Activated CD4-positive, alpha-beta T cell treated with anti-CD3 and anti-CD28 coated beads, Interleukin-2, amount 10 ng/mL, durations not matched to agents 24 days and 14 days (primary cell): Measurements from ENCODE around the gene PRKX. TPM values are rescaled to one million over a fixed set of nuclear protein-coding genes. Genes with fewer than 3 reads are reported as not detected.
"Not testable (repeated sequence)": the region's sequence is repeated elsewhere in the genome, so short reads cannot be mapped to it uniquely, and the experiment has no call there.

Experiments used
- DNase-seq: peaks from one replicate; pipeline ENCODE4 v3.0.0; 2022
- H3K27ac Mint-ChIP-seq: one replicate; pipeline ENCODE4 v1.8.0; 2022; ENCODE audit warnings: mild to moderate bottlenecking, mixed read lengths
- H3K27me3 Mint-ChIP-seq: one replicate; pipeline ENCODE4 v1.8.0; 2022; ENCODE audit warnings: mixed read lengths
- H3K36me3 Mint-ChIP-seq: one replicate; pipeline ENCODE4 v1.8.0; 2022; ENCODE audit warnings: low read depth, mild to moderate bottlenecking, mixed read lengths
- H3K4me1 Mint-ChIP-seq: one replicate; pipeline ENCODE4 v1.8.0; 2021; ENCODE audit warnings: mixed read lengths
- H3K4me3 Mint-ChIP-seq: one replicate; pipeline ENCODE4 v1.8.0; 2022; ENCODE audit warnings: mild to moderate bottlenecking, moderate library complexity, mixed read lengths
- H3K9me3 Mint-ChIP-seq: one replicate; pipeline ENCODE4 v1.8.0; 2021; ENCODE audit warnings: mixed read lengths
- intact Hi-C: fragments of 100-400 bp; cut with micrococcal nuclease; formaldehyde crosslinking; loops from one replicate; pipeline ENCODE4 v1.15.1; 2023
- total RNA-seq: library from RNA; stranded (reverse); gene quantifications from 2 replicates; pipeline ENCODE4 v1.2.3, GENCODE V29; 2022

The PRKX gene
- total RNA-seq, 1 donor from 2014 or later, result 61.3 TPM

- intact Hi-C loops, H3K27ac Mint-ChIP-seq, H3K27me3 Mint-ChIP-seq, H3K4me3 Mint-ChIP-seq, DNase-seq, H3K9me3 Mint-ChIP-seq: not testable (repeated sequence)
- Mint-ChIP-seq H3K4me1 (peaks cover 14% of the 10 kb centered on the region), H3K36me3 (peaks cover 27% of the 10 kb centered on the region)
Observed at GRCh38 chrX:3663576-3664250, 49.7 kb downstream of the PRKX start.

GRCh38 chrX:3659761-3660160 is 53.7 kb downstream of the PRKX start:
- intact Hi-C loops, result loop anchor here (10.0 kb wide), 1 partner anchor 125 kb away; no protein-coding TSS in a partner anchor
- Mint-ChIP-seq H3K4me1 (peaks cover 9% of the 10 kb centered on the region), H3K4me3 (no peak overlapping the region), H3K27me3 (no peaks in the 10 kb centered on the region), H3K9me3 (no peaks in the 10 kb centered on the region), H3K27ac (no peak overlapping the region), H3K36me3 (peaks cover 20% of the 10 kb centered on the region)
- no peak for DNase-seq

DNA sequence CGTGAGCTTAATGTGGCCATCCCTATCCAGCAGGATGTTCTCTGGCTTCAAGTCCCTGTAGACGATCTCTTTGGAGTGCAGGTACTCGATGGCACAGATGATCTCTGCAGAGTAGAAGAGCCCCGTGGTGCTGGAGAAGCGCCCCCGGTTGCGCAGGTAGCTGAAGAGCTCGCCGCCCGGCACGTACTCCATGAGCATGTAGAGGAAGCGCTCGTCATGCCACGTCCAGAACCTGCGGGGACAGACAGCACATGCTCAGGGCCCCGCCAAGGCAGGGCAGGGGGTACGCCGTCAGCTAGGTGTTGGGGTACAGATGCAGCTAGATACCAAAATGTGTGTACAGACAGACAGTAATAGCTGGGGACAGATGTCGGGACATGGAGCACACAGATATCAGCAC is 58.3 kb downstream of the PRKX start:
- no peak overlapping the region for H3K27ac Mint-ChIP-seq
- H3K4me1 Mint-ChIP-seq, result peaks cover 6% of the 10 kb centered on the region
- no peak for DNase-seq
- H3K9me3 Mint-ChIP-seq, result no peaks in the 10 kb centered on the region
- no peak overlapping the region for H3K4me3 Mint-ChIP-seq
- peaks cover 19% of the 10 kb centered on the region for H3K36me3 Mint-ChIP-seq
- no peaks in the 10 kb centered on the region for H3K27me3 Mint-ChIP-seq
- intact Hi-C loops, result loop anchor here (10.0 kb wide), 1 partner anchor 130 kb away; no protein-coding TSS in a partner anchor

GRCh38 chrX:3653111-3653510 is 60.3 kb downstream of the PRKX start:
- Mint-ChIP-seq H3K27ac (no peak overlapping the region), H3K4me1 (peaks cover 9% of the 10 kb centered on the region), H3K9me3 (no peaks in the 10 kb centered on the region), H3K27me3 (no peaks in the 10 kb centered on the region), H3K36me3 (peaks cover 14% of the 10 kb centered on the region), H3K4me3 (no peak overlapping the region)
- no peak for DNase-seq
- intact Hi-C loops, result loop anchor here (5.0 to 10.0 kb wide), 2 partner anchors 59 to 132 kb away; partner anchors contain the start of gene PRKX

DNA sequence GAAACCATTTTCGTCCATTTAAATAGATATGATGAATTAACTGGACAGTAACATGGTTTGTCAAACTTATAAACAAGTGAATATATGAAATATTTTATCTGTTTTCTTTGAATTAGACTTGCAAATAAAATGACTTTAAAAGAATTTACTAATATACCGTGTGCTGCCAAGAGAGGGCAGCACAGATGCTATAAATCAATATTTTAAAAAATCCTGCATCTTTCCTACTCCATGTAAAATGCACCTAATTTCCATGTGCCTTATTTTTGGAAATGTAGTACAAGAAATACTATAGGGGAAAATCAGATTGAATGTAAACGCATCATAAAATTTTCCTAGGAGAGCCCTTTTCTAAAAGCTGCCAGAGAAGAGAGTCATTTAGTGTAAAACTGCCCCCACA is 62.2 kb downstream of the PRKX start:
- Mint-ChIP-seq H3K27ac (no peak overlapping the region), H3K4me1 (peaks cover 9% of the 10 kb centered on the region), H3K27me3 (no peaks in the 10 kb centered on the region), H3K4me3 (no peak overlapping the region), H3K36me3 (peaks cover 23% of the 10 kb centered on the region), H3K9me3 (no peaks in the 10 kb centered on the region)
- peak; percentile 55 for DNase-seq
- intact Hi-C loops, result loop anchor here (1.0 to 10.0 kb wide), 3 partner anchors 61 to 161 kb away; partner anchors contain the start of gene PRKX

DNA sequence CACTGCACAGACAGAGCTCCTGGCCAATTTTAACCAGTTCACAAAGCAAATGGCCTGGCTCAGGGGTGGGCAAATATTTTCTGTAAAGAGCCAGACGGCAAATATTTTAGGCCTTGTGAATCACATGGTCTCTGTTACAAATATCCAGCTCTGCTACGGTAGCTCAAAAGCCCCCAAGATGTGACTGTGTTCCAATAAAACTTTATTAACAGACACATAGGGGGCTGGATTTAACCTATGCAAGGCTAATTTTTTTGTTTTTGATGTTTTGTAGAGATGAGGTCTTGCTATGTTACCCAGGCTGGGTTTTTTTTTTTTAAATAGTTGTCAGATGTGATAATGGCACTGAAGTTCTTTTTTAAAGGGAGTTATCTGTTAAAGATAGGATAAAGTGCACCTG is 65.4 kb downstream of the PRKX start:
- Mint-ChIP-seq H3K4me3 (no peak overlapping the region), H3K27ac (no peak overlapping the region), H3K9me3 (no peaks in the 10 kb centered on the region), H3K27me3 (no peaks in the 10 kb centered on the region), H3K4me1 (peaks cover 9% of the 10 kb centered on the region), H3K36me3 (peaks cover 35% of the 10 kb centered on the region)
- no peak for DNase-seq
- intact Hi-C loops, result no loop called here

DNA sequence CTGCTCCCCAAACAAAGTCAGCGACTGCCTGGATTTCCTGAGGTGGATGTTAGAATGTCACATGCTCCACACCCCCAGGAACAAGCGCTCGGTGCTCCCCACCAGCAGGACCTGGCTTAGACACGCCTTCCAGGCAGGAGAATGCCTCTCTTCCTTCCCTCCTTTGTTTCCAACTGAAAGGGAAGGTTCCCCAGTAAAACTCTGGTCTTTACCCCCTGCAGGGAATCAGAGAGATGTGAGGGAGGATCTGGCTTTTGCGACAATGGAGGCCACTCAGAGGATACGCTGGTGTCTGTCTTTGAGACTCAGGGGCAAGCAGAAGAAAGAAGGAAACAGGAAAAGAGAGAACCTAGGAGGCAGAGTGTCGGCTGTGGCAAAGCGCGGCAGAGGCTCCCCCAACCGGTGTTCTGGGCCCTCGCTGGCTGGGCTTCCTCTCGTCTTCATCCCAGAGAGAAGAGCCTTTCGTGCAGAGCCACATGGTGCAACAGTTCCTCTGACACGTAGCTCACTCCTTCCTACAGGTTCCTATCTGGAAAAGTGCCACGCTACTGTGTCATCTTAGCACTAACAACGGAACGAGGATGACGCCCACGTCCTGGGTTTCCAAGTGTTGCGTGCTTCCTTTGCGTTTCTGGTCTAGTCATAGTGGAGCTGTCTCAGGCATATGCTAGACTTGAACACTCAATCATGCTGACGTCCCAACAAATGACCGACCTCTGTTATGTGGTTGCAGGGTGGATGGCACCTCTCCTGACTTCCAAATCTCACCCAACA is 73.4 kb downstream of the PRKX start:
- intact Hi-C loops, H3K27me3 Mint-ChIP-seq, H3K27ac Mint-ChIP-seq, DNase-seq, H3K9me3 Mint-ChIP-seq, H3K4me1 Mint-ChIP-seq, H3K4me3 Mint-ChIP-seq: not testable (repeated sequence)
- H3K36me3 Mint-ChIP-seq, result peaks cover 27% of the 10 kb centered on the region

DNA sequence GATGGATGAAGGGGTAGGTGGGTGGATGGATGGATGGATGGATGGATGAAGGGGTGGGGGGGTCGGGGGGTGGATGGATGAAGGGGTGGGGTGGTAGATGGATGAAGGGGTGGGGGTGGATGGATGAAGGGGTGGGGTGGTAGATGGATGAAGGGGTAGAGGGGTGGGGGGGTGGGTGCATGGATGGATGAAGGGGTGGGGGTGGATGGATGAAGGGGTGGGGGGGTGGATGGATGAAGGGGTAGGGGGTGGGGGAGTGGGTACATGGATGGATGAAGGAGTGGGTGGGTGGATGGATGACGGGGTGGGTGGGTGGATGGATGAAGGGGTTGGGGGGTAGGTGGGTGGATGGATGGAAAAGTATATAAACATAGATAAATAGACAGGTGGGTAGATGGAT is 74.2 kb downstream of the PRKX start:
- intact Hi-C loops, result no loop called here
- peaks cover 27% of the 10 kb centered on the region for H3K36me3 Mint-ChIP-seq

DNA sequence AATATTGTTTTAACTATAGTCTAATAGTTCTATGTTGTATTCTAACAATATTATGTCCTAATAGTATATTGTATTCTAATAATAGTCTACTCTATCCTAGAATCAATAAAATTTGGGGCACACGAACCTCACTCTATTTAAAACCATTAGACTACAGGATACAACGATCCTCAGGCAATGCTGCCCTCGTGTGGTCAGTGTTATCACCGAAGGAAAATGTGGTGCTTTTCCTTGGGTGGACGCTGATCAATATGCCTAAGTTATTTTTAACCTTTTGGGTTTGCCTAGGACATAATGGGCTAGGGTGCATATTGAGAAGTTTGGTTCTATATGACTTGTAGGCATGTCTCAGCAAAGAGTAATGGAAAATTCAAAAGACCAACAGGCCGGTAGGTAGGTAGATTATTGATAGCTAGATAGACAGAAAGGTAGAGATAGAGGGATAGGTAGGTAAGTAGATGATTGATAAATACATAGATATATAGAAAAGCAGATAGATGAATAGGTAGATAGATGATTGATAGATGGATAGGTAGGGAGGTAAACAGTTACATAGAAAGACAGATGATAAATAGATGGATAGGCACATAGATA is 75.1 kb downstream of the PRKX start:
- H3K4me1 Mint-ChIP-seq, result peaks cover 3% of the 10 kb centered on the region
- H3K4me3 Mint-ChIP-seq, result no peak overlapping the region
- intact Hi-C loops, result no loop called here
- peak; percentile 67 for DNase-seq
- peaks cover 23% of the 10 kb centered on the region for H3K36me3 Mint-ChIP-seq
- H3K27me3 Mint-ChIP-seq, result no peaks in the 10 kb centered on the region
- no peak overlapping the region for H3K27ac Mint-ChIP-seq
- H3K9me3 Mint-ChIP-seq, result no peaks in the 10 kb centered on the region

More for the DNA sequence above, 74.2 kb downstream of the PRKX start:
- Mint-ChIP-seq H3K4me1 (peaks cover 3% of the 10 kb centered on the region), H3K9me3 (no peaks in the 10 kb centered on the region), H3K27ac (no peak overlapping the region), H3K4me3 (no peak overlapping the region), H3K27me3 (no peaks in the 10 kb centered on the region)
- DNase-seq, result no peak

DNA sequence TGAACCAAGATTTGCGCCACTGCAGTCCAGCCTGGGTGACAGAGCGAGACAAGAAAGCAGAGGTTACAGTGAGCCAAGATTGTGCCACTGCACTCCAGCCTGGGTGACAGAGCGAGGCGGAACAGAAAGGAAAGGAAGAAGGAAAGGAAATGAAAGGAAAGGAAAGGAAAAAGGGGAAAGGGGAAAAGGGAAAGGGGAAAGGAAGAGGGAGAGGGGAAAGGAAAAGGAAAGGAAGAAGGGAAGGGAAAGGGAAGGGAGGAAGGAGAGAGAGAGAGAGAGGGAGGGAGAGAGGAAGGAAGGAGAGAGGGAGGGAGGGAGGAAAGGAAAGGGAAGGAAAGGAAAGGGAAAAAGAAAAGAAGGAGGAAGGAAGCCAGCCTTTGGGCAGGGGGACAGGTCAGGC is 76.6 kb downstream of the PRKX start:
- DNase-seq, result no peak
- peaks cover 29% of the 10 kb centered on the region for H3K36me3 Mint-ChIP-seq
- H3K4me1 Mint-ChIP-seq, result peaks cover 3% of the 10 kb centered on the region
- no peak overlapping the region for H3K4me3 Mint-ChIP-seq
- H3K9me3 Mint-ChIP-seq, result no peaks in the 10 kb centered on the region
- intact Hi-C loops, result no loop called here
- no peaks in the 10 kb centered on the region for H3K27me3 Mint-ChIP-seq
- H3K27ac Mint-ChIP-seq, result no peak overlapping the region

DNA sequence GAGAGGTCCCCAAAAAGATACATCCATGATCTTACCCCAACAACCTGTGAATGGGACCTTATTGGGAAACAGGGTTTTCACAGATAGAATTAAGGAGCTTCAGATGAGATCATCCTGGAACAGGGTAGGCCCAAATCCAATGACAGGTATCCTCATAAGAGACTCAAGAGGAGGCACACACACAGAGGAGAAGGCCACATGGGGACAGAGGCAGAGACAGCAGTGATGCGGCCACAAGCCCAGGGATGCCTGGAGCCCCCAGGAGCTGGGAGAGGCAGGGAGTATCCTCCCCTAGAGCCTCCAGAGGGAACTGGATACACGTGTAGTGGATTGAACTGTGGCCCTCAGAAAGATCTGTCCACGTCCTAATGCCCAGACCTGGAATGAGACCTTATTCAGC is 82.3 kb downstream of the PRKX start:
- Mint-ChIP-seq H3K36me3 (peaks cover 36% of the 10 kb centered on the region), H3K9me3 (no peaks in the 10 kb centered on the region), H3K27me3 (no peaks in the 10 kb centered on the region), H3K4me3 (no peak overlapping the region), H3K4me1 (no peaks in the 10 kb centered on the region), H3K27ac (no peak overlapping the region)
- intact Hi-C loops, result no loop called here
- no peak for DNase-seq

- Mint-ChIP-seq H3K27me3 (no peaks in the 10 kb centered on the region), H3K4me1 (no peaks in the 10 kb centered on the region), H3K36me3 (peaks cover 37% of the 10 kb centered on the region), H3K27ac (no peak overlapping the region), H3K4me3 (no peak overlapping the region), H3K9me3 (no peaks in the 10 kb centered on the region)
- DNase-seq, result no peak
- intact Hi-C loops, result no loop called here
Observed at GRCh38 chrX:3627594-3627993, 85.9 kb downstream of the PRKX start.

DNA sequence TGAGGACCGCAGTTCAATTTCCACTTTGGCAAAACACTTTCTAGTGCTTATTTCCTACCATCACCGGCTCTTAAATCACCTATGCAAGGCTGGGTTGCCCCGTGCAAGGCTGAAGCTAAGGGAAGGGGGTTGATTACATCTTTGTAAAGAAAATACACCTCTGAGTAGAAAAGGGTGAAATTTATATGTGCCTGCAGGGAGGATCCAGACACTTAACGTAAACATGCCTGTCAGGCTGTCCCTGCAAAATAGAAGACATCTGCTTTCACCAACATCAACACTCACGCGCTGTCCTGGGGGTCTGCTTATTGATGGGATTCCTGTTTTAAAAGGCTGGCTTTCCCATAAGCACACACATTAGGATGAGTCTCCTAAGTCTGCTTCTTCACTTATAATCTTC is 92.0 kb downstream of the PRKX start:
- no peak for DNase-seq
- H3K4me1 Mint-ChIP-seq, result no peaks in the 10 kb centered on the region
- H3K4me3 Mint-ChIP-seq, result no peak overlapping the region
- peaks cover 33% of the 10 kb centered on the region for H3K36me3 Mint-ChIP-seq
- no peak overlapping the region for H3K27ac Mint-ChIP-seq
- no peaks in the 10 kb centered on the region for H3K27me3 Mint-ChIP-seq
- intact Hi-C loops, result no loop called here
- H3K9me3 Mint-ChIP-seq, result no peaks in the 10 kb centered on the region

DNA sequence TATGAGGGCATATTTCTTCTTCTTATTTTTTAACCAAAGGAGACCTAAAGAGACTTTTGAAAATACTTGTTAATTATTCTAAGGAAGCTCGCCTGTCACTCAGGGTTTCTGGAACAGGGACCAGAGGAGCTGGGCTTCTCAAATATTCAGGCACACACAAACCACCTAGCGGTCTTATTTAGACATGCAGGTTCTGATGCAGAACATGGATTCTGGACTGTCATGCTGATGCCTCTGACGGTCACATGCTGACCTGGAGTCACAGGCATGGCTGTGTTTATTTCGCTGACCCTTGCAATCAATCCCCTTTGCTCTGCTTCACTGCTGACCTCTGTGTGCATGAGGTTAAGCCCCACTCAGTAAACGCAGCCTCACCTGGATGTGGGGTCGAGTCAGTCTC is 101.7 kb downstream of the PRKX start:
- H3K27ac Mint-ChIP-seq, H3K27me3 Mint-ChIP-seq, intact Hi-C loops, H3K9me3 Mint-ChIP-seq, H3K4me1 Mint-ChIP-seq, DNase-seq, H3K4me3 Mint-ChIP-seq: not testable (repeated sequence)
- H3K36me3 Mint-ChIP-seq, result peaks cover 32% of the 10 kb centered on the region
